SK-N-SH (cell line): ENCODE measurements around the gene EFHD2. TPM values are rescaled to one million over a fixed set of nuclear protein-coding genes. Genes with fewer than 3 reads are reported as not detected.

ENCODE experiments used
- CTCF ChIA-PET: fragments of 300-600, 350-600 bp; formaldehyde crosslinking; extraction: SDS; loops from one replicate; lab custom pipeline; 2021; lab: Yijun Ruan, JAX
- POLR2A ChIA-PET: fragments of 350-600 bp; sonication (Branson Sonifier 250); formaldehyde crosslinking; extraction: SDS; loops from one replicate; lab custom pipeline; 2020; ENCODE audit warnings: antibody characterized with exemption, inconsistent platforms; lab: Yijun Ruan, JAX
- DNase-seq: peaks from one replicate; pipeline ENCODE4 v3.0.0; 2012
- H2AFZ ChIP-seq: fragments of 200-600 bp; sonication (generic); 2 replicates; pipeline ENCODE4 v1.8.1; 2016; ENCODE audit warnings: antibody characterized with exemption, mild to moderate bottlenecking, low read depth
- H3F3A ChIP-seq: fragments of 200-600 bp; sonication (generic); replicated peaks from 2 replicates; pipeline ENCODE3; 2016; ENCODE audit warnings: antibody characterized with exemption, mild to moderate bottlenecking; ENCODE audit not compliant: insufficient read depth
- H3K27ac ChIP-seq, 2 experiments: fragments of 200-500 bp in 1 of 2; fragments of 200-600 bp in 1 of 2; sonication (Bioruptor generic) in 1 of 2; sonication (generic), shearing (Covaris generic) in 1 of 2; 2 replicates each; pipeline versions ENCODE4 v1.5.1 to v1.6.1; 2014 to 2016; ENCODE audit warnings: low read depth in 2 of 2, inconsistent platforms in 1 of 2, low read length in 1 of 2, mild to moderate bottlenecking in 1 of 2, mixed read lengths in 1 of 2
- H3K27me3 ChIP-seq: fragments of 200-600 bp; sonication (generic), shearing (Covaris generic); 2 replicates; pipeline ENCODE4 v1.6.1; 2016; ENCODE audit warnings: mixed run types; ENCODE audit not compliant: insufficient read depth
- H3K36me3 ChIP-seq, 2 experiments: fragments of 200-500 bp in 1 of 2; fragments of 200-600 bp in 1 of 2; sonication (Bioruptor generic) in 1 of 2; sonication (generic) in 1 of 2; replicated peaks in 1 of 2; 2 replicates each; pipeline versions ENCODE3 to v1.5.1; 2014 to 2016; ENCODE audit warnings: low read length in 1 of 2, mild to moderate bottlenecking in 1 of 2; ENCODE audit not compliant: insufficient read depth in 2 of 2, control insufficient read depth in 1 of 2
- H3K4me1 ChIP-seq, 2 experiments: fragments of 200-500 bp in 1 of 2; fragments of 200-600 bp in 1 of 2; sonication (Bioruptor generic) in 1 of 2; sonication (generic), shearing (Covaris generic) in 1 of 2; 2 replicates each; pipeline versions ENCODE4 v1.5.1 to v1.6.1; 2014 to 2016; ENCODE audit warnings: low read depth in 1 of 2, low read length in 1 of 2, mixed run types in 1 of 2; ENCODE audit not compliant: insufficient read depth in 2 of 2, control insufficient read depth in 1 of 2
- H3K4me2 ChIP-seq: fragments of 200-600 bp; sonication (generic), shearing (Covaris generic); 2 replicates; pipeline ENCODE4 v1.6.1; 2017; ENCODE audit warnings: mixed run types
- H3K4me3 ChIP-seq, 2 experiments: fragments of 200-500 bp in 1 of 2; fragments of 200-600 bp in 1 of 2; sonication (Bioruptor generic) in 1 of 2; sonication (generic), shearing (Covaris generic) in 1 of 2; 2 replicates each; pipeline versions ENCODE4 v1.5.1 to v1.8.1; 2014 to 2016; ENCODE audit warnings: low read depth in 2 of 2, inconsistent platforms in 1 of 2, low read length in 1 of 2, mild to moderate bottlenecking in 1 of 2, mixed read lengths in 1 of 2, moderate library complexity in 1 of 2
- H3K79me2 ChIP-seq: fragments of 200-600 bp; sonication (generic); 2 replicates; pipeline ENCODE4 v1.8.1; 2017; ENCODE audit warnings: mild to moderate bottlenecking; ENCODE audit not compliant: insufficient read depth
- H3K9ac ChIP-seq: fragments of 200-600 bp; sonication (generic); 2 replicates; pipeline ENCODE4 v1.6.1; 2017; ENCODE audit warnings: mixed run types
- H3K9me2 ChIP-seq: fragments of 200-600 bp; sonication (generic); 2 replicates; pipeline ENCODE4 v1.6.1; 2017; ENCODE audit warnings: mixed run types
- H3K9me3 ChIP-seq: fragments of 200-600 bp; sonication (generic); 2 replicates; pipeline ENCODE4 v1.6.1; 2017; ENCODE audit warnings: mixed run types, mild to moderate bottlenecking, moderate library complexity
- H4K20me1 ChIP-seq: fragments of 200-600 bp; sonication (generic); 2 replicates; pipeline ENCODE4 v1.6.1; 2017; ENCODE audit warnings: mild to moderate bottlenecking, mixed run types; ENCODE audit not compliant: insufficient read depth
- CHD2 ChIP-seq: fragments of 150-350 bp; IDR thresholded peaks from 2 replicates; pipeline ENCODE4 v1.6.1; 2018; ENCODE audit warnings: low read length; ENCODE audit not compliant: partially characterized antibody
- EP300 ChIP-seq, 2 experiments: IDR thresholded peaks; 2 replicates each; pipeline versions ENCODE4 v1.4.0 to v1.6.1; 2012; ENCODE audit warnings: borderline replicate concordance in 1 of 2, low read depth in 1 of 2, low read length in 1 of 2
- FOXM1 ChIP-seq: IDR thresholded peaks from 2 replicates; pipeline ENCODE4 v1.4.0; 2012; ENCODE audit warnings: low read depth, mild to moderate bottlenecking
- JUND ChIP-seq: IDR thresholded peaks from 2 replicates; pipeline ENCODE4 v1.4.0; 2012
- MEF2A ChIP-seq: IDR thresholded peaks from 2 replicates; pipeline ENCODE4 v1.4.0; 2012; ENCODE audit warnings: low read depth, borderline replicate concordance
- MXI1 ChIP-seq: IDR thresholded peaks from 2 replicates; pipeline ENCODE4 v1.6.1; 2012; ENCODE audit warnings: mild to moderate bottlenecking, low read depth, low read length, improper control_type of control experiment
- NFIC ChIP-seq: IDR thresholded peaks from 2 replicates; pipeline ENCODE4 v1.4.0; 2012; ENCODE audit warnings: borderline replicate concordance
- NRF1 ChIP-seq: IDR thresholded peaks from 2 replicates; pipeline ENCODE4 v1.6.1; 2012; ENCODE audit warnings: low read depth, mild to moderate bottlenecking, low read length
- RCOR1 ChIP-seq: fragments of 150-350 bp; IDR thresholded peaks from 2 replicates; pipeline ENCODE4 v1.6.1; 2017; ENCODE audit warnings: antibody characterized with exemption, low read length
- RFX5 ChIP-seq: IDR thresholded peaks from 2 replicates; pipeline ENCODE4 v1.6.1; 2012; ENCODE audit warnings: mild to moderate bottlenecking, improper control_type of control experiment, low read length
- RXRA ChIP-seq: IDR thresholded peaks from 2 replicates; pipeline ENCODE4 v1.4.0; 2012; ENCODE audit warnings: low read depth, mild to moderate bottlenecking, borderline replicate concordance
- SIN3A ChIP-seq: IDR thresholded peaks from 2 replicates; pipeline ENCODE4 v1.6.1; 2012; ENCODE audit warnings: low read depth, mild to moderate bottlenecking, low read length, moderate library complexity, borderline replicate concordance
- SMC3 ChIP-seq: IDR thresholded peaks from 2 replicates; pipeline ENCODE4 v1.6.1; 2012; ENCODE audit warnings: low read depth, low read length, improper control_type of control experiment
- TAF1 ChIP-seq: IDR thresholded peaks from 2 replicates; pipeline ENCODE4 v1.6.1; 2012; ENCODE audit warnings: low read depth, mild to moderate bottlenecking, low read length, moderate library complexity, borderline replicate concordance
- TCF12 ChIP-seq: IDR thresholded peaks from 2 replicates; pipeline ENCODE4 v1.4.0; 2012
- YY1 ChIP-seq: IDR thresholded peaks from 2 replicates; pipeline ENCODE4 v1.4.0; 2012; ENCODE audit warnings: low read depth, mild to moderate bottlenecking
- WGBS: methylation state at CpG from one replicate; pipeline ENCODE4 v1.1.6; 2017; ENCODE audit warnings: low lambda C conversion rate; 5-methylcytosine and 5-hydroxymethylcytosine counted together
- polyA plus RNA-seq, 3 experiments: library from polyadenylated mRNA; depleted of rRNA; stranded (reverse); fragments of >200 nt; gene quantifications; 2 replicates each; pipeline ENCODE4 v1.2.3, GENCODE V29; 2012
- TF ChIP-seq, protein P1 (sequence below): IDR thresholded peaks from 2 replicates; pipeline ENCODE4 v1.6.1; 2012; ENCODE audit warnings: mild to moderate bottlenecking, low read depth, low read length, moderate library complexity
- TF ChIP-seq, protein P2 (sequence below): fragments of 150-350 bp; IDR thresholded peaks from 2 replicates; pipeline ENCODE4 v1.6.1; 2016; ENCODE audit warnings: mild to moderate bottlenecking, low read depth, low read length
- TF ChIP-seq, protein P3 (sequence below): fragments of 200-600 bp; sonication (generic); IDR thresholded peaks from 2 replicates; pipeline ENCODE4 v1.6.1; 2017; ENCODE audit warnings: antibody characterized with exemption, mild to moderate bottlenecking, moderate library complexity
- TF ChIP-seq, protein P4 (sequence below): IDR thresholded peaks from 2 replicates; pipeline ENCODE4 v1.4.0; 2012; ENCODE audit warnings: low read depth, borderline replicate concordance

The EFHD2 gene
- polyA plus RNA-seq, 1 of the 3 experiments (the other 2 are of a cell fraction): 59.8 TPM

DNA sequence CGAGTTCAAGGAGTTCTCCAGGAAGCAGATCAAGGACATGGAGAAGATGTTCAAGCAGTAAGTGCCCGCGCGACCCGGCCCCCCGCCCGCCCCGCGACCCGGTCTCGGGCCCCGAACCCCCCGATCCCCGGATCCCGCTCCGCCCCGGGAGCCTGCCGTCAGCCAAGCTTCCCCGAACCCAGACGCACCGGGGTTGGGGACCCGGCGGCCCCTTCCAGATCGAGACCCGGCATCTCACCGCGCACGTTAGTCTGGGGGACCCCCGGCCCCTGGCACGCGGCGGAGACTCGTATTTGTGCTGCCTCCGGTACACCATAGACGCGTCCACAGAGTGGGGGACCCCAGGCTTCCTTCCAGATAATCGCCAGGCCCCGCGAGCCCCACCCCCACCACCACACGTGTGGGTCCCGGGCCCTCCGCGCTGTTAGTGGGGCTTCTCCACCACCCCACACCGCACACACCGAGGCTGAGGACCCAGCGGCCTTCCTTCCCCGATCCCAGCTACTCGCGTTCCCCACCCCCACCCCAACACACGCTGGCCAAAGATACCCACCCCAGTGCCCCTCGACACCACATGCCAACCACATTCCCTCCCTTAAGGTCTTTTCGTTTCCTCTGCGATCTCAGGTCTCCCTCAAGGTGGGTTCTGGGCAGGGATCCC lies 665 bp downstream of the EFHD2 start:
- peak; percentile 72 for DNase-seq
- Histone ChIP-seq H3K27ac (peak overlapping the region in 1 of 2 experiments; percentile 15; a peak in 1 of 4 replicates), H3K4me1 (peaks cover 30 to 32% of the 10 kb centered on the region in 2 experiments; a peak in 3 of 4 replicates), H3K9me3 (no peaks in the 10 kb centered on the region), H3K79me2 (peaks cover 53% of the 10 kb centered on the region), H2AFZ (peak overlapping the region; percentile 85; the same call in 1 of the 2 replicates), H3K27me3 (no peaks in the 10 kb centered on the region), H3K4me3 (peak overlapping the region; percentile 84 to 92), H3K9ac (peak overlapping the region; percentile 88), H3K9me2 (no peaks in the 10 kb centered on the region), H3F3A (peaks cover 27% of the 10 kb centered on the region), H3K36me3 (peaks cover 0 to 4% of the 10 kb centered on the region in 2 experiments), H4K20me1 (peaks cover 28% of the 10 kb centered on the region), H3K4me2 (peak overlapping the region; percentile 96)
- CTCF ChIA-PET: interaction anchor here (0.6 to 3.7 kb wide), 8 partner anchors 10 to 285 kb away, joined by 3 to 35 read pairs (median 4); no protein-coding TSS in a partner anchor
- POLR2A ChIA-PET: no interaction called here
- TF ChIP-seq YY1 (no peak), NFIC (no peak), RXRA (no peak), JUND (no peak), RCOR1 (no peak), SMC3 (no peak)
- TF ChIP-seq, protein P1, sequence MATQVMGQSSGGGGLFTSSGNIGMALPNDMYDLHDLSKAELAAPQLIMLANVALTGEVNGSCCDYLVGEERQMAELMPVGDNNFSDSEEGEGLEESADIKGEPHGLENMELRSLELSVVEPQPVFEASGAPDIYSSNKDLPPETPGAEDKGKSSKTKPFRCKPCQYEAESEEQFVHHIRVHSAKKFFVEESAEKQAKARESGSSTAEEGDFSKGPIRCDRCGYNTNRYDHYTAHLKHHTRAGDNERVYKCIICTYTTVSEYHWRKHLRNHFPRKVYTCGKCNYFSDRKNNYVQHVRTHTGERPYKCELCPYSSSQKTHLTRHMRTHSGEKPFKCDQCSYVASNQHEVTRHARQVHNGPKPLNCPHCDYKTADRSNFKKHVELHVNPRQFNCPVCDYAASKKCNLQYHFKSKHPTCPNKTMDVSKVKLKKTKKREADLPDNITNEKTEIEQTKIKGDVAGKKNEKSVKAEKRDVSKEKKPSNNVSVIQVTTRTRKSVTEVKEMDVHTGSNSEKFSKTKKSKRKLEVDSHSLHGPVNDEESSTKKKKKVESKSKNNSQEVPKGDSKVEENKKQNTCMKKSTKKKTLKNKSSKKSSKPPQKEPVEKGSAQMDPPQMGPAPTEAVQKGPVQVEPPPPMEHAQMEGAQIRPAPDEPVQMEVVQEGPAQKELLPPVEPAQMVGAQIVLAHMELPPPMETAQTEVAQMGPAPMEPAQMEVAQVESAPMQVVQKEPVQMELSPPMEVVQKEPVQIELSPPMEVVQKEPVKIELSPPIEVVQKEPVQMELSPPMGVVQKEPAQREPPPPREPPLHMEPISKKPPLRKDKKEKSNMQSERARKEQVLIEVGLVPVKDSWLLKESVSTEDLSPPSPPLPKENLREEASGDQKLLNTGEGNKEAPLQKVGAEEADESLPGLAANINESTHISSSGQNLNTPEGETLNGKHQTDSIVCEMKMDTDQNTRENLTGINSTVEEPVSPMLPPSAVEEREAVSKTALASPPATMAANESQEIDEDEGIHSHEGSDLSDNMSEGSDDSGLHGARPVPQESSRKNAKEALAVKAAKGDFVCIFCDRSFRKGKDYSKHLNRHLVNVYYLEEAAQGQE: no peak
- TF ChIP-seq, protein P2, sequence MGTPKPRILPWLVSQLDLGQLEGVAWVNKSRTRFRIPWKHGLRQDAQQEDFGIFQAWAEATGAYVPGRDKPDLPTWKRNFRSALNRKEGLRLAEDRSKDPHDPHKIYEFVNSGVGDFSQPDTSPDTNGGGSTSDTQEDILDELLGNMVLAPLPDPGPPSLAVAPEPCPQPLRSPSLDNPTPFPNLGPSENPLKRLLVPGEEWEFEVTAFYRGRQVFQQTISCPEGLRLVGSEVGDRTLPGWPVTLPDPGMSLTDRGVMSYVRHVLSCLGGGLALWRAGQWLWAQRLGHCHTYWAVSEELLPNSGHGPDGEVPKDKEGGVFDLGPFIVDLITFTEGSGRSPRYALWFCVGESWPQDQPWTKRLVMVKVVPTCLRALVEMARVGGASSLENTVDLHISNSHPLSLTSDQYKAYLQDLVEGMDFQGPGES: no peak
- WGBS: 2% methylated on average over 21 of the region's 53 CpGs

DNA sequence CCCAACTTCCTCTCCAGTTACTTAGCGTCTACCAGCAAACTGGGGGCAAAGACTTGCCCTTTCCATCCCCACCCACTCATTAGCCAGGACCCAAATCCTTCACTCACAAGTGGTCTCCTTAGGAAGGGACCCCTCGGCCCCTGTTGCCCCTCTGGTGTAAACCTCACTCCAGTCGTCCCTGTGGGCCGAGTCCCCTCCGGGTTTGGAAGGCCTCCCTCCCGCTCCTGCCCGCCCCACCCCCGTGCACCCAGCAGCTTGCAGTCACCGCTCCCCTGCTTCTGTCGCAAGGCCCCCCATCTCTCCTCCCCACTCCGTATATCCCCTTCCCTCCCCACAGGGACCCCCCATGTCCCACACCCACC lies 1.2 kb downstream of the EFHD2 start:
- Histone ChIP-seq H4K20me1 (peaks cover 28% of the 10 kb centered on the region), H3K4me1 (peaks cover 27 to 30% of the 10 kb centered on the region in 2 experiments; a peak in 3 of 4 replicates), H3K27me3 (no peaks in the 10 kb centered on the region), H3K9ac (peak overlapping the region; percentile 88), H3K36me3 (peaks cover 0 to 4% of the 10 kb centered on the region in 2 experiments), H3K9me2 (no peaks in the 10 kb centered on the region), H3K9me3 (no peaks in the 10 kb centered on the region), H3K79me2 (peaks cover 54% of the 10 kb centered on the region), H3K4me3 (peak overlapping the region; percentile 84 to 92), H3F3A (peaks cover 32% of the 10 kb centered on the region), H3K27ac (no peak overlapping the region; a peak in 1 of 4 replicates), H2AFZ (no peak overlapping the region), H3K4me2 (peak overlapping the region; percentile 96)
- DNase-seq: no peak
- POLR2A ChIA-PET: no interaction called here
- 32% methylated on average over 11 of the region's 11 CpGs for WGBS
- TF ChIP-seq, protein P3, sequence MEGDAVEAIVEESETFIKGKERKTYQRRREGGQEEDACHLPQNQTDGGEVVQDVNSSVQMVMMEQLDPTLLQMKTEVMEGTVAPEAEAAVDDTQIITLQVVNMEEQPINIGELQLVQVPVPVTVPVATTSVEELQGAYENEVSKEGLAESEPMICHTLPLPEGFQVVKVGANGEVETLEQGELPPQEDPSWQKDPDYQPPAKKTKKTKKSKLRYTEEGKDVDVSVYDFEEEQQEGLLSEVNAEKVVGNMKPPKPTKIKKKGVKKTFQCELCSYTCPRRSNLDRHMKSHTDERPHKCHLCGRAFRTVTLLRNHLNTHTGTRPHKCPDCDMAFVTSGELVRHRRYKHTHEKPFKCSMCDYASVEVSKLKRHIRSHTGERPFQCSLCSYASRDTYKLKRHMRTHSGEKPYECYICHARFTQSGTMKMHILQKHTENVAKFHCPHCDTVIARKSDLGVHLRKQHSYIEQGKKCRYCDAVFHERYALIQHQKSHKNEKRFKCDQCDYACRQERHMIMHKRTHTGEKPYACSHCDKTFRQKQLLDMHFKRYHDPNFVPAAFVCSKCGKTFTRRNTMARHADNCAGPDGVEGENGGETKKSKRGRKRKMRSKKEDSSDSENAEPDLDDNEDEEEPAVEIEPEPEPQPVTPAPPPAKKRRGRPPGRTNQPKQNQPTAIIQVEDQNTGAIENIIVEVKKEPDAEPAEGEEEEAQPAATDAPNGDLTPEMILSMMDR: no peak
- TF ChIP-seq RCOR1: no peak
- no peak for TF ChIP-seq RFX5
- TF ChIP-seq TCF12: no peak
- TF ChIP-seq, protein P4, sequence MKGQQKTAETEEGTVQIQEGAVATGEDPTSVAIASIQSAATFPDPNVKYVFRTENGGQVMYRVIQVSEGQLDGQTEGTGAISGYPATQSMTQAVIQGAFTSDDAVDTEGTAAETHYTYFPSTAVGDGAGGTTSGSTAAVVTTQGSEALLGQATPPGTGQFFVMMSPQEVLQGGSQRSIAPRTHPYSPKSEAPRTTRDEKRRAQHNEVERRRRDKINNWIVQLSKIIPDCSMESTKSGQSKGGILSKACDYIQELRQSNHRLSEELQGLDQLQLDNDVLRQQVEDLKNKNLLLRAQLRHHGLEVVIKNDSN: no peak
- TF ChIP-seq SIN3A: no peak
- TF ChIP-seq MXI1: no peak
- no peak for TF ChIP-seq MEF2A
- TF ChIP-seq NRF1: no peak
- TF ChIP-seq FOXM1: no peak
- TF ChIP-seq RXRA: no peak
- TF ChIP-seq CHD2: no peak
- no peak for TF ChIP-seq EP300 (IDR thresholded peaks at IDR 0.05; ENCODE audit: borderline replicate concordance in 1 of 2, low read depth in 1 of 2, low read length in 1 of 2)
- TF ChIP-seq TAF1: no peak
- CTCF ChIA-PET: interaction anchor here (1.0 to 3.7 kb wide), 6 partner anchors 10 to 285 kb away, joined by 3 to 35 read pairs (median 4); no protein-coding TSS in a partner anchor
